ENCODE measurements around the gene HCFC1R1.
"Not testable (repeated sequence)": the region's sequence is repeated elsewhere in the genome, so short reads cannot be mapped to it uniquely, and the experiment has no call there.

Gene HCFC1R1, protein sequence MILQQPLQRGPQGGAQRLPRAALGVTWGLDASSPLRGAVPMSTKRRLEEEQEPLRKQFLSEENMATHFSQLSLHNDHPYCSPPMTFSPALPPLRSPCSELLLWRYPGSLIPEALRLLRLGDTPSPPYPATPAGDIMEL

DNA sequence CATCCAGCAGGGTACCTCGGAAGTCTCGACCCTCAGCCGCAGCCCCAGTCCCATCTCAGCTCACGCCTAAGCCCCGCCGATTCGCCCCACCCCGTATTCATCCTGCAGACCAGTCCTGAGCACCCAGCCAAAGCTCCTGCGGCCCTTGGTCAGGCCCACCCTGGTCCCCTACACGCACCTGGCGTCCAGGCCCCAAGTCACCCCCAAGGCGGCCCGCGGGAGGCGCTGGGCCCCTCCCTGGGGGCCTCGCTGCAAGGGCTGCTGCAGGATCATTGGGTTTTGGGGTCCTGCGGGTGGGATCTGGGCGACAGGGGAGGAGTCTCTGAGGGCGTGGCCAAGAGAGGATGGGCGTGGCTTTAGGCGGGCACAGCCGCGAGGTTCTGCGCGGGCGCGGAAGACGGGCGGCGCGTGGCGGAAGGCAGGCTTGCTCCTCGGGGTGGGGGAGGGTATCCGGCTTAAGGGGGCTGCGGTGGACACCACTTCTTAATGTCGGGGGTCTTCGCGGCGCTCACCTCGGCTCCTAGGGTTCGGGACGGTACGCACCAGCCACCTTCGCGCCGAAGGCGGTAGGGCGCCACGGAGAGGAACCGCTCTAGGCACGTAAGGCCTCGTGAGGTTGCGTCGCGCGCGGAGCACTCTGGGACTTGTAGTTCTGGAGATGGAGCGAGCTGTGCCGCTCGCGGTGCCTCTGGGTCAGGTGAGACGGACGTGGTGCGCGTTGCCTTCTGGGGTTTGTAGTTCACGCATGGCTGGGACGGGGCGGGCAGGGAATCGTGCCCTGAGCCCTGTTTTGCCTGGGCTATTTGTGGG is at the start of gene HCFC1R1, which contains the start of gene THOC6:
Gene HCFC1R1 (minus strand): TSS at position 274 of the 810 bp plus-strand sequence. CDS start 1 bp downstream, at position 273.
Gene THOC6 (plus strand): TSS at position 367 of the 810 bp plus-strand sequence. CDS start 292 bp downstream, at position 659.
- peak; percentile 90 for DNase-seq

DNA sequence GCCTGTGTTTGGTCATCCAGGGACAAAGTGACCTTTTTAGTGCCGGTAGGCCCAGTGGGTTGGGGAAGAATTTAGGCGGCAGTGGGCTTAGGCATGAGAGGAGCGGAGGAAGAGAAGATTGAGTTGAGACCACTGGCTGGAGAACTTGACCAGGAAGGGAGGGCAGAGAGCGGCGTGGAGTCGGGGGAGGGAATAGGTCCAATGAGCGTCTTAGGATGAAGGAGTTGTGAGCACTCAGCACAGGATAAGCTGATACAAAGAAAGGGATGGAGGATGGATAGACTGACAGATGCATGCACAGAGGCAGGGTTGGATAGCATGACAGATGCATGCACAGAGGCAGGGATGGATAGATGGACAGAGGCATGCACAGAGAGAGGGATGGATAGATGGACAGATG is 49.7 kb upstream of the HCFC1R1 start:
- no peak for DNase-seq

GRCh38 chr16:3072576-3073263 is 49.0 kb upstream of the HCFC1R1 start:
- DNase-seq = not testable (repeated sequence)

GRCh38 chr16:3072148-3072547 is 48.4 kb upstream of the HCFC1R1 start:
- DNase-seq = not testable (repeated sequence)

DNA sequence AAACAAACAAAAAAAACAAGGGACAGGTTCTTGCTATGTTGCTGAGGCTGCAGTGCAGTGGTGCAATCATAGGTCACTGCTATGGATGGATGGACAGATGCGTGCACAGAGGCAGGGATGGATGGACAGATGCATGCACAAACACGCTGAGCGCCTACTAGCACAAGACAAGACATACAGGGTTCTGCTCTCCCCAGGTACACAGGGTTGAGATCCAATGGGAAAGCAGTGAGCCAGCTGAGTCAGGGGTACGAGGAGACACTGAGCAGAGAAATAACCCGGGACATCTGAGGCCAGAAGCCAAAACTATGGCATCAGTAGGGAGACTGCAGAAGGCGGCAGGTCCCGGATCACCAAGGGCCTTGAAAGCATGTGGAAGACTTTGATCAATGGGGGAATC is 47.9 kb upstream of the HCFC1R1 start:
- DNase-seq = no peak

GRCh38 chr16:3070608-3071111 is 46.9 kb upstream of the HCFC1R1 start:
- DNase-seq = no peak

- DNase-seq = not testable (repeated sequence)
Observed at GRCh38 chr16:3069146-3069545, 45.4 kb upstream of the HCFC1R1 start.

DNA sequence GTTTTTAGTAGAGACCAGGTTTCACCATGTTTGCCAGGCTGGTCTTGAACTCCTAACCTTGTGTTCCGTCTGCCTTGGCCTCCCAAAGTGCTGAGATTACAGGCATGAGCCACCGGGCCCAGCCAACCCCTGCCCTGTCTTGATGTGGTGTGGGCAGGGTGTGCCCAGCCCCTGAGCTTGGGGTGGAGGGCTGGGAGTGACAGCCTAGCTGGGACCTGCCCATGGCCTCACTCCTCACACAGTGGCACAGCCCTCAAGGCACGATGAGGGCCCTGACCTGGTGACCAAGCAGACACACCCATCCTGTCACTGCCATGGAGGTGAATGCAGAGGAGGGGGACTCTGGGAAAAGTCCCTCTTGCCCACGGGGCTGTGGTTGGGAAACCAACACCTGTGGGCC is 44.7 kb upstream of the HCFC1R1 start:
- no peak for DNase-seq

- DNase-seq = no peak
Observed at GRCh38 chr16:3066440-3066748, 42.7 kb upstream of the HCFC1R1 start.

- no peak for DNase-seq
Observed at GRCh38 chr16:3065742-3066439, 42.1 kb upstream of the HCFC1R1 start.

DNA sequence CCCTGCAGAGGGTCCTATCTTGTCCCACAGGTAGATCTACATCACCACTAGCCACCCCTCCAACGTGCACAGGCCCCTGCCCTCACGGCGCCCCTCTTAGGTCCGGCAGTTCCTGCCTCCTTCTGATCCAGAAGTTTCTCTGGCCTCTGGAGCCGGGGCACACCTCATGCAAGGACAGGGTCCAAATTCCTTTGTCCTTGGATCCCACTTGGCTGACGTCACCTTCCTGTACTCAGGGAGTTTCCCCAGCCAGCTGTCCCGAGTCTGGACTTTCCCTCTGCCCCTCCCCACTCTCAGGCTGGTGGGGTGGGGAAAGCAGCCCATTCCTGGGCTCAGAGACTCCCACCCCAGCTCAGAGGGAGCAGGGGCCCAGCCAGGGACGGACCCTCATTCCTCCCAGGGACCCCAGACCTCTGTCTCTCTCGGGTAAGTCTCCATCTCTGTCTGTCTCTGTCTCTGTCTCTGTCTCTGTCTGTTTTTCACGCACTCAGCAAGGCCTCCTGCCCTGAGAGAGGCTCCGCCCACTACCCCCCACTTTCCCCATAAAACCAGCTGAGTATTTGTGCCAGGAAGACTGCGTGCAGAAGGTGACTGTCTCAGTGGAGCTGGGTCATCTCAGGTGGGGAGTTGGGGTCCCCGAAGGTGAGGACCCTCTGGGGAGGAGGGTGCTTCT is 41.5 kb upstream of the HCFC1R1 start, which contains the start of gene IL32:
Gene IL32 (plus strand): TSS at position 572 of the 673 bp plus-strand sequence. CDS start 172 bp downstream, outside the sequence.
- no peak for DNase-seq

GRCh38 chr16:3063625-3064386 is 40.1 kb upstream of the HCFC1R1 start:
- no peak for DNase-seq

DNA sequence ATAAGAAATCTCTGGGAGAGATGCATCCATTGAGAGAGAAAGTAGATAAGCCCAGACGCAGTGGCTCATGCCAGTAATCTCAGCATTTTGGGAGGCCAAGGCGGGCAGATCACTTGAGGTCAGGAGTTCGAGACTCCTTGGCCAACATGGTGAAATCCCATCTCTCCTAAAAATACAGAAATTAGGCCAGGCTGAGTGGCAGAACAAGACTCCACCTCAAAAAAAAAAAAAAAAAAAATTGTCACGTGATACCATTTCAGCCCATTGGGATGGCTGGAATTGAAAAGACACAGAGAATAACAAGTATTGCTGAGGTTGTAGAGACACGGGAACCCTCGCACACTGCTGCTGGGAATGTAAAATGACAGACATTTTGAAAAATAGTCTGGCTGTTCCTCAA is 38.8 kb upstream of the HCFC1R1 start:
- DNase-seq = no peak

DNA sequence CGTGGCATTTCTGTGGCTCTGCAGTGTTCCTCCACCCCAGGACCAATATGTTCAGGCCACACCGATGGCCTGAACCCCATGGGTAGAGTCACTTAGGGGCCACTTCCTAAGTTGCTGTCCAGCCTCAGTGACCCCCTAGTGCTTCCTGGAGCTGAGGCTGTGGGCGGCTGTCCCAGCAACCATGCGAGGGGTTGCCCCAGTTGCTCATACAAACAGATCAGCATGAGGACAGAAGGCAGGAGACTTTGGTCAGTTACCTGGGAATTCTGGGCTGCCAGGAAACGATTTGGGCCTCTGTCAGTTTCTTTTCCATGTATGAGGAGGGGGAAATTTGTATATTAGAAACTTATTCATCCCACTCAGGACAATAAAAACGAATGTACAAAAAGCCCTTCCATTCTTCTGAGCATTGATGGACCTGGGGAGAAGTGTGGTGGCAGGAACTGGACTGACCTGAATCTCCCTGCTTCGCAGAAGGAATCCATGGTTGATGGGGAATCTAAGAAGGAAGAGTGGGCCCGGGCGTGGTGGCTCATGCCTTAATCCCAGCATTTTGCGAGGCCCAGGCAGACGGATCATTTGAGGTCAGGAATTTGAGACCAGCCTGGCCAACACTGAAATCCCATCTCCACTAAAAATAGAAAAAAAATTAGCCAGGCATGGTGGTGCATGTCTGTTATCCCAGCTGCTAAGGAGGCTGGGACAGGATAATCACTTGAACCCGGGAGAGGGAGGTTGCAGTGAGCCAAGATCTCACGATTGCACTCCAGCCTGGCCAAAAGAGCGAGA is 36.8 kb upstream of the HCFC1R1 start:
- no peak for DNase-seq

DNA sequence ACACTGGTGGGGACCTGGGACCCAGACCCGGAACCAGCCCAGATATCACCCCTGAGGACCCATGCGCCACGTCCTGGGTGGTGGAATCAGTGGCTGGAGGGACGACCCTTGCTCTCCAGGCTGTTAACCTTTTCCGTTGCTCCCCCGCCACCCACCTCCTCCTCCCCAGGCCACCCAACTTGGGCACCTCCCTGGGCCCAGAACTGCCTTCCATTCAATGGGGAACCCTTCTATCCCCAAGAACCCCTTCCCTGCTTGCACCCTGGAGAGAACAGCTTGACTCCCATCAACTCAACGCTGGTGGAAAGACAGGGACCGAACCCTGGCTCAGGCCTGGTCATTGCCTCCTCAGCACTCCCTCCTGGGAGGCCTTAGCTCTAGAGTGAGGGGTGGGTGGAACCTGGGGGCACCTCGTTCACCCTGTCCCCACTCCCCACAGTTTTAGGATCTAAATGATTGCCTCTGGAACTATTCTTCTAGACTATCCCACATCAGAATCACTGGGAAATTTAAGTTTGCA is 36.0 kb upstream of the HCFC1R1 start:
- DNase-seq = no peak

- peak; percentile 48 for DNase-seq
Observed at GRCh38 chr16:3059041-3059722, 35.4 kb upstream of the HCFC1R1 start.

DNA sequence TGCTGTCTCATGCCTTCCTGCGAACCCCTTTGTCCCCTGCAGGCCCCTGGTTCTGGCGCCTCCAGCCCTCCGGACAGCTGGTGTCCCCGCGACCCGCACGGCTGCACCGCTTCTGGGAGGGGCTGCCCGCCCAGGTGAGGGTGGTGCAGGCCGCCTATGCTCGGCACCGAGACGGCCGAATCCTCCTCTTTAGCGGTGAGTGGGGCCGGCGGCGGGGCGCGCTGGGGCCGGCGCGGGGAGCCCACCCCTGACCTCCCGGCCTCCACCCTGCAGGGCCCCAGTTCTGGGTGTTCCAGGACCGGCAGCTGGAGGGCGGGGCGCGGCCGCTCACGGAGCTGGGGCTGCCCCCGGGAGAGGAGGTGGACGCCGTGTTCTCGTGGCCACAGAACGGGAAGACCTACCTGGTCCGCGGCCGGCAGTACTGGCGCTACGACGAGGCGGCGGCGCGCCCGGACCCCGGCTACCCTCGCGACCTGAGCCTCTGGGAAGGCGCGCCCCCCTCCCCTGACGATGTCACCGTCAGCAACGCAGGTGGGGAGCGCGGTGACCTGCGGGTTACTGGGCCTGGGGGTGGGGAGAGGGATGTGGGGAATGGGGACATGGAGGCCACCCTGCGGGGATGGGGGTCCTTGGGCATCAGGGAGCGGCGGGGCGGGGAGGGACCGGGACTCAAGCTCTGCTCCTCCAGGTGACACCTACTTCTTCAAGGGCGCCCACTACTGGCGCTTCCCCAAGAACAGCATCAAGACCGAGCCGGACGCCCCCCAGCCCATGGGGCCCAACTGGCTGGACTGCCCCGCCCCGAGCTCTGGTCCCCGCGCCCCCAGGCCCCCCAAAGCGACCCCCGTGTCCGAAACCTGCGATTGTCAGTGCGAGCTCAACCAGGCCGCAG is 34.6 kb upstream of the HCFC1R1 start:
- DNase-seq = no peak
